ENCODE measurements around the gene UBE2H. TPM values are rescaled to one million over a fixed set of nuclear protein-coding genes. Genes with fewer than 3 reads are reported as not detected.

UBE2H gene
- total RNA-seq (2021) (28.8 and 35.2 TPM in 2 replicates), Bru-seq, nascent RNA (percentile 73 among the genes with signal in this experiment), BruChase-seq, experiment 1, labeled RNA remaining after a 2-hour chase (percentile 76 among the genes with signal in this experiment), BruChase-seq, experiment 2, labeled RNA remaining after a 6-hour chase (percentile 78 among the genes with signal in this experiment)
- long read RNA-seq, full-length matches to known transcripts: 55 of 73 reads
- long read RNA-seq, partial matches to known transcripts: 2 of 73 reads
- long read RNA-seq, other reads (novel, unspliced or antisense): 16 of 73 reads

GRCh38 chr7:129952653-129953560, at the start of gene UBE2H:
Gene UBE2H, minus strand, starts transcription at chr7:129952960. Its CDS starts 405 bp downstream, at chr7:129952555.
- intact Hi-C loops (cut with micrococcal nuclease; ENCODE audit: unreplicated experiment): no loop called here
- Histone ChIP-seq H3K27ac (ENCODE audit: low read depth, low read length, poor library complexity, severe bottlenecking) (peak within 1 kb of the TSS; percentile 88), H3K4me1 (ENCODE audit: insufficient read depth, low read length, poor library complexity, severe bottlenecking) (peaks cover 16% of the 10 kb centered on the region), H3K4me3 (ENCODE audit: low read depth, low read length, poor library complexity, severe bottlenecking) (peak within 1 kb of the TSS; percentile 85), H3K36me3 (ENCODE audit: insufficient read depth, low read length, poor library complexity, severe bottlenecking) (no peaks in the 10 kb centered on the region), H3K9me3 (ENCODE audit: low read depth, low read length, poor library complexity, severe bottlenecking) (no peaks in the 10 kb centered on the region), H3K27me3 (replicated peaks; ENCODE audit: insufficient read depth, low read depth, low read length, poor library complexity) (no peaks in the 10 kb centered on the region)
- ChIA-PET CTCF (no interaction called here), POLR2A (ENCODE audit: low non-redundant PET) (no interaction called here)
- DNase-seq (ENCODE audit: low spot score): peak; percentile 93
- TF ChIP-seq, protein P1, sequence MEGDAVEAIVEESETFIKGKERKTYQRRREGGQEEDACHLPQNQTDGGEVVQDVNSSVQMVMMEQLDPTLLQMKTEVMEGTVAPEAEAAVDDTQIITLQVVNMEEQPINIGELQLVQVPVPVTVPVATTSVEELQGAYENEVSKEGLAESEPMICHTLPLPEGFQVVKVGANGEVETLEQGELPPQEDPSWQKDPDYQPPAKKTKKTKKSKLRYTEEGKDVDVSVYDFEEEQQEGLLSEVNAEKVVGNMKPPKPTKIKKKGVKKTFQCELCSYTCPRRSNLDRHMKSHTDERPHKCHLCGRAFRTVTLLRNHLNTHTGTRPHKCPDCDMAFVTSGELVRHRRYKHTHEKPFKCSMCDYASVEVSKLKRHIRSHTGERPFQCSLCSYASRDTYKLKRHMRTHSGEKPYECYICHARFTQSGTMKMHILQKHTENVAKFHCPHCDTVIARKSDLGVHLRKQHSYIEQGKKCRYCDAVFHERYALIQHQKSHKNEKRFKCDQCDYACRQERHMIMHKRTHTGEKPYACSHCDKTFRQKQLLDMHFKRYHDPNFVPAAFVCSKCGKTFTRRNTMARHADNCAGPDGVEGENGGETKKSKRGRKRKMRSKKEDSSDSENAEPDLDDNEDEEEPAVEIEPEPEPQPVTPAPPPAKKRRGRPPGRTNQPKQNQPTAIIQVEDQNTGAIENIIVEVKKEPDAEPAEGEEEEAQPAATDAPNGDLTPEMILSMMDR (conservative IDR thresholded peaks at IDR 0.05; ENCODE audit: low read depth, low read length): no peak
- BruUV-seq (replicated peaks): no TSS peak

GRCh38 chr7:129998446-129998845, 45.7 kb upstream of the UBE2H start:
- Histone ChIP-seq H3K9me3 (ENCODE audit: low read depth, low read length, poor library complexity, severe bottlenecking) (no peaks in the 10 kb centered on the region), H3K4me1 (ENCODE audit: insufficient read depth, low read length, poor library complexity, severe bottlenecking) (no peaks in the 10 kb centered on the region), H3K27ac (ENCODE audit: low read depth, low read length, poor library complexity, severe bottlenecking) (no peak overlapping the region), H3K4me3 (ENCODE audit: low read depth, low read length, poor library complexity, severe bottlenecking) (no peak overlapping the region), H3K27me3 (replicated peaks; ENCODE audit: insufficient read depth, low read depth, low read length, poor library complexity) (no peaks in the 10 kb centered on the region), H3K36me3 (ENCODE audit: insufficient read depth, low read length, poor library complexity, severe bottlenecking) (no peaks in the 10 kb centered on the region)
- BruUV-seq (replicated peaks): no TSS peak
- intact Hi-C loops (cut with micrococcal nuclease; ENCODE audit: unreplicated experiment): no loop called here
- TF ChIP-seq EZH2 (IDR thresholded peaks at IDR 0.05; ENCODE audit: borderline replicate concordance, low read depth, low read length, poor library complexity, severe bottlenecking): no peak
- ChIA-PET POLR2A (ENCODE audit: low non-redundant PET) (no interaction called here), CTCF (interaction anchor here (0.6 kb wide), 1 partner anchor 907 kb away, joined by 3 read pairs; no protein-coding TSS in a partner anchor)
- DNase-seq (ENCODE audit: low spot score): no peak

DNA sequence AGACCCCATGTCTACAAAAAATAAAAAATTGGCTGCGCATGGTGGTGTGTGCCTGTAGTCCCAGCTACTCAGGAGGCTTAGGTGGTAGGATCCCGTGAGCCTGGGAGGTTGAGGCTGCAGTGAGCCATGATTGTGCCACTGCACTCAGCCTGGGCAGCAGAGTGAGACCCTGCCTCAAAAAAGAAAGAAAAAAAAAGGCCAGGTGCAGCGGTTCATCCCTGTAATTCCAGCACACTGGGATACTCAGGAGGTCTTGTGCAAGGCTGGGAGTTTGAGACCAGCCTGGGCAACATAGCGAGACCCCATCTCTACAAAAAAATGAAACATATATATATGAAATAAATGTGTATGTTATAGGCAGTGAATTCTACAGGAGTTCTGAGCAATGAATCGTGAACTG, 44.5 kb upstream of the UBE2H start:
- no TSS peak for BruUV-seq (replicated peaks)
- CTCF ChIA-PET: no interaction called here
- H3K27me3 ChIP-seq (replicated peaks; ENCODE audit: insufficient read depth, low read depth, low read length, poor library complexity): no peaks in the 10 kb centered on the region

More for the DNA sequence above, 44.5 kb upstream of the UBE2H start:
- POLR2A ChIA-PET (ENCODE audit: low non-redundant PET): no interaction called here
- no peaks in the 10 kb centered on the region for H3K4me1 ChIP-seq (ENCODE audit: insufficient read depth, low read length, poor library complexity, severe bottlenecking)
- H3K4me3 ChIP-seq (ENCODE audit: low read depth, low read length, poor library complexity, severe bottlenecking): no peak overlapping the region
- H3K9me3 ChIP-seq (ENCODE audit: low read depth, low read length, poor library complexity, severe bottlenecking): no peaks in the 10 kb centered on the region
- intact Hi-C loops (cut with micrococcal nuclease; ENCODE audit: unreplicated experiment): no loop called here
- TF ChIP-seq, protein P1 (conservative IDR thresholded peaks at IDR 0.05; ENCODE audit: low read depth, low read length): no peak
- no peak for TF ChIP-seq EZH2 (IDR thresholded peaks at IDR 0.05; ENCODE audit: borderline replicate concordance, low read depth, low read length, poor library complexity, severe bottlenecking)
- DNase-seq (ENCODE audit: low spot score): no peak
- H3K27ac ChIP-seq (ENCODE audit: low read depth, low read length, poor library complexity, severe bottlenecking): no peak overlapping the region
- H3K36me3 ChIP-seq (ENCODE audit: insufficient read depth, low read length, poor library complexity, severe bottlenecking): no peaks in the 10 kb centered on the region

Data from A673 (cell line).